ENCODE measurements around the gene ZC3H18.
A peak's percentile ranks its signal among the peaks of the same experiment; 100 is the strongest.

Gene ZC3H18

DNA sequence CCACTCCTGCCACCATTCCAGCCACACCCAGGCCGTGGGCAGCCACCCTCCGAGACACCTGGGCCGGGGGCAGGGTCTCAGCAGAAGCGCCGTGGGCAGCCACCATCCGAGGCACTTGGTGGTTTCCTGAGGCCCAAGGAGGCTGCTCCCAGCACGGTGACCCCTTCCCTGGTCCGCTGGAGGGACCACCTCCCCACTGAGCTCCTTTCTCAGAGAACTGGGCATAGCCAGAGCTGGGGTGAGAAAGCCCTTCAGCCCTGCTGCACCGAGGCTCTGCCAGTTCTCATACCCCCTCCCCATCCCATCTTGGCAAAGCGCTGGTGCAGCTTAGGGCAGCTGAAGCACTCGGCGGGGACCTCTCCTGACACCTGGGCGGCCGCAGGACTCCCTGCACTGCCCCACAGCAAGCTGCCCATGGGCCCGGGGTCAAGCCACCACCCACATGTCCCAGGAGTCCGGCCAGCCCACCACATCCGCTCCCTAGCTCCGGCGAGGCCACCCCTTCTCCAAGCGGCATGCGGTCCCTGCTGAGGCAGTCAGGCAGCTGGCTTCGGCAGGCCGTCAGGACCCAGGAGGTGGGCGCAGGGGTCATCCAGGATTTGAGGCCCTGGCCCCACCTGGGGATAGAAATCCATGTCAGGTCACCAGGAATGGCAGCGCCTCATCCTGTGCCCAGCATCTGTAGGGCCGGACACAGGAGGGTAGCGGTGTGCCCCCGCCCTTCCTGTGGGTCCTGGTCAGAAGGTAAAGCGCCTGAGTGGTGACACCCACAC is 82.0 kb downstream of the ZC3H18 start:
- Histone ChIP-seq H3K79me2 (ENCODE audit: insufficient read depth, low read depth) (peaks cover 11% of the 10 kb centered on the region), H4K20me1 (ENCODE audit: insufficient read depth) (no peaks in the 10 kb centered on the region), H3K36me3 (ENCODE audit: insufficient read depth) (no peaks in the 10 kb centered on the region), H2AFZ (ENCODE audit: low read depth) (no peak overlapping the region), H3K27ac (peak overlapping the region; percentile 69), H3K27me3 (ENCODE audit: insufficient read depth, low read depth) (no peaks in the 10 kb centered on the region), H3K4me2 (peak overlapping the region; percentile 93), H3K9ac (peak overlapping the region; percentile 51), H3K4me1 (ENCODE audit: low read depth, poor library complexity, severe bottlenecking) (peaks cover 21% of the 10 kb centered on the region), H3K4me3 (IDR thresholded peaks at IDR 0.05; ENCODE audit: insufficient read depth, low read depth, low read length) (no peak overlapping the region)
- TF ChIP-seq, protein P1, sequence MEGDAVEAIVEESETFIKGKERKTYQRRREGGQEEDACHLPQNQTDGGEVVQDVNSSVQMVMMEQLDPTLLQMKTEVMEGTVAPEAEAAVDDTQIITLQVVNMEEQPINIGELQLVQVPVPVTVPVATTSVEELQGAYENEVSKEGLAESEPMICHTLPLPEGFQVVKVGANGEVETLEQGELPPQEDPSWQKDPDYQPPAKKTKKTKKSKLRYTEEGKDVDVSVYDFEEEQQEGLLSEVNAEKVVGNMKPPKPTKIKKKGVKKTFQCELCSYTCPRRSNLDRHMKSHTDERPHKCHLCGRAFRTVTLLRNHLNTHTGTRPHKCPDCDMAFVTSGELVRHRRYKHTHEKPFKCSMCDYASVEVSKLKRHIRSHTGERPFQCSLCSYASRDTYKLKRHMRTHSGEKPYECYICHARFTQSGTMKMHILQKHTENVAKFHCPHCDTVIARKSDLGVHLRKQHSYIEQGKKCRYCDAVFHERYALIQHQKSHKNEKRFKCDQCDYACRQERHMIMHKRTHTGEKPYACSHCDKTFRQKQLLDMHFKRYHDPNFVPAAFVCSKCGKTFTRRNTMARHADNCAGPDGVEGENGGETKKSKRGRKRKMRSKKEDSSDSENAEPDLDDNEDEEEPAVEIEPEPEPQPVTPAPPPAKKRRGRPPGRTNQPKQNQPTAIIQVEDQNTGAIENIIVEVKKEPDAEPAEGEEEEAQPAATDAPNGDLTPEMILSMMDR (conservative IDR thresholded peaks at IDR 0.05; ENCODE audit: low read depth, low read length), result no peak

DNA sequence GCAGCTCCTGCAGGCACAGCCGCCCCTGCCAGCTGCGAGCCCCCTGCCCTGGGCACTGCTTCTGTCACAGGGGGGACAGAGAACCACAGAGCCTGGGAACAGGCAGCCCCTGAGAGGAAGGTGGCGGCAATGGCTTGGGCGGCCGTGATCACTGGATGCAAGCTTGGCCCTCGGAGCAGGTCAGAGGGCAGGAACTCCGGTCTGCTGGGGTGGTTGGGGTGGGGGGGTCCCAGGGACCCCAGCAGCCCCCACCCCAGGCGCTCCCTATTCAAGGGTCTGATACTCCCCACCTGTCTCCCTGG is 82.5 kb downstream of the ZC3H18 start:
- H3K4me1 ChIP-seq (ENCODE audit: low read depth, poor library complexity, severe bottlenecking), result peaks cover 21% of the 10 kb centered on the region
- H3K4me2 ChIP-seq, result no peak overlapping the region
- H3K27ac ChIP-seq, result no peak overlapping the region
- H3K4me3 ChIP-seq (IDR thresholded peaks at IDR 0.05; ENCODE audit: insufficient read depth, low read depth, low read length), result no peak overlapping the region
- no peaks in the 10 kb centered on the region for H3K36me3 ChIP-seq (ENCODE audit: insufficient read depth)
- H4K20me1 ChIP-seq (ENCODE audit: insufficient read depth), result no peaks in the 10 kb centered on the region
- no peaks in the 10 kb centered on the region for H3K27me3 ChIP-seq (ENCODE audit: insufficient read depth, low read depth)
- TF ChIP-seq, protein P1 (conservative IDR thresholded peaks at IDR 0.05; ENCODE audit: low read depth, low read length), result no peak
- peaks cover 11% of the 10 kb centered on the region for H3K79me2 ChIP-seq (ENCODE audit: insufficient read depth, low read depth)
- H2AFZ ChIP-seq (ENCODE audit: low read depth), result no peak overlapping the region
- H3K9ac ChIP-seq, result no peak overlapping the region

DNA sequence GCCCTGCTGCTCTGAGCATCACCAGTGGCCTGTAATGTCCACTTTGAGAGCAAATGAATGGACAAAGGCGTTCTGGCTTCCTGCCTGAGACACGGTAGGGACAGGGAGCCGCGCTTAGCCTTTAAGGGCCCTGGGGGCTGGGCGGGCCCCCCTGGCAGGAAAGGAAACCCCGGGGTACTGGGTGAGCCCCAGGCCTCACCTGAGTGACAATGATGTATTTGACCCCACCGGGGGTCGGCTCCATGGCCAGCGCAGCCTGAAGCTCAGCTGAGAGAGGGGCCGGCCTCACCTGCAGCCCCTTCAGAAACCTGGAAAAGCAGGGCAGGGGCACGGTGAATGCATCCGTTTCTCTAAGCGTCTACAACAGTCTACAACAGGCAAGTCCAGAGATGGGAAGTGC is 82.9 kb downstream of the ZC3H18 start:
- Histone ChIP-seq H3K4me3 (IDR thresholded peaks at IDR 0.05; ENCODE audit: insufficient read depth, low read depth, low read length) (no peak overlapping the region), H3K4me1 (ENCODE audit: low read depth, poor library complexity, severe bottlenecking) (peaks cover 21% of the 10 kb centered on the region), H2AFZ (ENCODE audit: low read depth) (no peak overlapping the region), H3K27ac (no peak overlapping the region), H3K9ac (no peak overlapping the region), H3K27me3 (ENCODE audit: insufficient read depth, low read depth) (no peaks in the 10 kb centered on the region), H4K20me1 (ENCODE audit: insufficient read depth) (no peaks in the 10 kb centered on the region), H3K79me2 (ENCODE audit: insufficient read depth, low read depth) (peaks cover 11% of the 10 kb centered on the region), H3K36me3 (ENCODE audit: insufficient read depth) (no peaks in the 10 kb centered on the region), H3K4me2 (no peak overlapping the region)
- TF ChIP-seq, protein P1 (conservative IDR thresholded peaks at IDR 0.05; ENCODE audit: low read depth, low read length), result no peak

DNA sequence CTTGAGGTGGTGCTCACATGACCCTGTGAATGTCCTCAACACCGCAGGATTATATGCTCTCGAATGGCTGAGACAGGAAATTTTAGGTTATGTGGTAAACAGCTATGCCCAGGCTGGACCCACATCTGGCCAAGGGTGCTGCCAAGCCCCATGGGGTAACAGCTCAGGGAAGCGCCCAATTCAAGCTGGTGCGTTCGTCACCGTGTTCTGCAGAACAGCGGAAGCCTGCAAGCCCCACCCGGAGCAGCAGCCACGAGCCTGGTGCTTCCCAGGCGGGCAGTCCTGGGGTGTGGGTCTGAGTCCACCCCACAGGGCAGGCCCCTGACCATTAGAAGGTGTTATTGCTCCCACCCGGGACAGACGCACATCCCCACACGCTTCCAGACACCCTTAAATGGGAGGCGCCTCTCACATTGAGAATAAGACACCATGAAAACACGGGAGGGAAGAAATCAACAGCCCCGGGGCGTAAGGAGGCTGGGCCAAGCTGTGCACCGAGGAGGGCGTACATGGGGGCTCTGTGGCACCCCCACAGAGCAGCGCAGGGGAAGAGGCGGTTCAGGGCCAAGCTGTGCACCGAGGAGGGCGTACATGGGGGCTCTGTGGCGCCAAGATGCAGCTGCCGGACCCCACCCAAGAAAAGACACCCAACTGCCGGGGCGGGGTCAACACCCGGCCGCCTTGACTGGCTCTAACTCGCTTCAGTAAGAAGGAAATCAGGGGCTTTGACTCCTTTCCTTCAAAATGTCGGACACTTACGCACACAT is 83.6 kb downstream of the ZC3H18 start:
- Histone ChIP-seq H3K27ac (no peak overlapping the region), H3K27me3 (ENCODE audit: insufficient read depth, low read depth) (no peaks in the 10 kb centered on the region), H3K79me2 (ENCODE audit: insufficient read depth, low read depth) (peaks cover 11% of the 10 kb centered on the region), H4K20me1 (ENCODE audit: insufficient read depth) (no peaks in the 10 kb centered on the region), H3K4me1 (ENCODE audit: low read depth, poor library complexity, severe bottlenecking) (peaks cover 21% of the 10 kb centered on the region), H3K9ac (no peak overlapping the region), H3K36me3 (ENCODE audit: insufficient read depth) (no peaks in the 10 kb centered on the region), H2AFZ (ENCODE audit: low read depth) (no peak overlapping the region), H3K4me3 (IDR thresholded peaks at IDR 0.05; ENCODE audit: insufficient read depth, low read depth, low read length) (no peak overlapping the region), H3K4me2 (no peak overlapping the region)
- TF ChIP-seq, protein P1 (conservative IDR thresholded peaks at IDR 0.05; ENCODE audit: low read depth, low read length), result no peak

Data from KMS-11 (cell line).